SK-N-SH treated with all-trans-retinoic acid at 6 μM for 48 hours (cell line): Measurements from ENCODE around the gene CFAP61.

Experiments
- ARNTL ChIP-seq: fragments of 450-650 bp; formaldehyde crosslinking; IDR thresholded peaks from 2 replicates; pipeline ENCODE4 v1.5.0; 2020; ENCODE audit warnings: low read depth, mild to moderate bottlenecking, moderate library complexity, borderline replicate concordance
- BACH2 ChIP-seq: fragments of 250-450 bp; sonication (Bioruptor Pico); IDR thresholded peaks from 2 replicates; pipeline ENCODE4 v1.9.0; 2021; ENCODE audit warnings: mild to moderate bottlenecking, borderline replicate concordance
- OSR1 ChIP-seq: fragments of 250-450 bp; sonication (Bioruptor Pico); IDR thresholded peaks from 2 replicates; pipeline ENCODE4 v1.8.0; 2022; ENCODE audit warnings: moderate library complexity, mild to moderate bottlenecking, inconsistent platforms
- POU6F1 ChIP-seq: fragments of 250-450 bp; sonication (Bioruptor Pico); IDR thresholded peaks from 2 replicates; pipeline ENCODE4 v1.8.0; 2021; ENCODE audit warnings: low read depth, mild to moderate bottlenecking, moderate library complexity, borderline replicate concordance
- ZFP3 ChIP-seq: fragments of 250-450 bp; sonication (Bioruptor Pico); IDR thresholded peaks from 2 replicates; pipeline ENCODE4 v1.5.0; 2020; ENCODE audit warnings: mild to moderate bottlenecking, moderate library complexity
- ZNF565 ChIP-seq: fragments of 450-650 bp; formaldehyde crosslinking; conservative IDR thresholded peaks from 2 replicates; pipeline ENCODE4 v1.5.0; 2020; ENCODE audit warnings: low read depth, mild to moderate bottlenecking, moderate library complexity
- ZNF8 ChIP-seq: fragments of 450-650 bp; formaldehyde crosslinking; IDR thresholded peaks from 2 replicates; pipeline ENCODE4 v1.5.0; 2020; ENCODE audit warnings: mild to moderate bottlenecking, moderate library complexity
- TF ChIP-seq, protein P1 (sequence below): fragments of 250-450 bp; sonication (Bioruptor Pico); IDR thresholded peaks from 2 replicates; pipeline ENCODE4 v1.8.0; 2020; ENCODE audit warnings: mild to moderate bottlenecking, moderate library complexity, borderline replicate concordance

- TF ChIP-seq ZNF8 (CRISPR knock-in tag) (no peak), ZFP3 (CRISPR knock-in tag) (no peak), POU6F1 (CRISPR knock-in tag) (no peak), OSR1 (CRISPR knock-in tag) (no peak), BACH2 (CRISPR knock-in tag) (no peak), ARNTL (CRISPR knock-in tag) (no peak), ZNF565 (CRISPR knock-in tag) (no peak)
- TF ChIP-seq, protein P1, sequence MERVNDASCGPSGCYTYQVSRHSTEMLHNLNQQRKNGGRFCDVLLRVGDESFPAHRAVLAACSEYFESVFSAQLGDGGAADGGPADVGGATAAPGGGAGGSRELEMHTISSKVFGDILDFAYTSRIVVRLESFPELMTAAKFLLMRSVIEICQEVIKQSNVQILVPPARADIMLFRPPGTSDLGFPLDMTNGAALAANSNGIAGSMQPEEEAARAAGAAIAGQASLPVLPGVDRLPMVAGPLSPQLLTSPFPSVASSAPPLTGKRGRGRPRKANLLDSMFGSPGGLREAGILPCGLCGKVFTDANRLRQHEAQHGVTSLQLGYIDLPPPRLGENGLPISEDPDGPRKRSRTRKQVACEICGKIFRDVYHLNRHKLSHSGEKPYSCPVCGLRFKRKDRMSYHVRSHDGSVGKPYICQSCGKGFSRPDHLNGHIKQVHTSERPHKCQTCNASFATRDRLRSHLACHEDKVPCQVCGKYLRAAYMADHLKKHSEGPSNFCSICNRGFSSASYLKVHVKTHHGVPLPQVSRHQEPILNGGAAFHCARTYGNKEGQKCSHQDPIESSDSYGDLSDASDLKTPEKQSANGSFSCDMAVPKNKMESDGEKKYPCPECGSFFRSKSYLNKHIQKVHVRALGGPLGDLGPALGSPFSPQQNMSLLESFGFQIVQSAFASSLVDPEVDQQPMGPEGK (CRISPR knock-in tag) = no peak
Observed at GRCh38 chr20:20005342-20005741, 47.0 kb upstream of the CFAP61 start.
